H9 (cell line): ENCODE results near the gene KCNG2. TPM values are rescaled to one million over a fixed set of nuclear protein-coding genes. Genes with fewer than 3 reads are reported as not detected.
"Not testable (repeated sequence)": the region's sequence is repeated elsewhere in the genome, so short reads cannot be mapped to it uniquely, and the experiment has no call there.

Experiments
- DNase-seq: peaks from one replicate; pipeline ENCODE4 v3.0.0-alpha.2; 2017
- H2AFZ ChIP-seq: one replicate; pipeline ENCODE4 v1.6.1; 2013; ENCODE audit warnings: mild to moderate bottlenecking, low read length, control low read depth, moderate library complexity
- H2AK5ac ChIP-seq: 2 replicates; pipeline ENCODE4 v1.6.1; 2013; ENCODE audit warnings: low read length, control low read depth, mixed read lengths; ENCODE audit not compliant: insufficient read length
- H2BK120ac ChIP-seq: one replicate; pipeline ENCODE4 v1.6.1; 2013; ENCODE audit warnings: low read depth, mild to moderate bottlenecking, low read length, control low read depth, inconsistent platforms; ENCODE audit not compliant: poor library complexity, severe bottlenecking
- H2BK12ac ChIP-seq: 2 replicates; pipeline ENCODE4 v1.6.1; 2013; ENCODE audit warnings: low read length, control low read depth, mixed read lengths, low read depth; ENCODE audit not compliant: insufficient read length
- H2BK15ac ChIP-seq: 2 replicates; pipeline ENCODE4 v1.6.1; 2013; ENCODE audit warnings: low read depth, low read length, control low read depth
- H2BK20ac ChIP-seq: one replicate; pipeline ENCODE4 v1.6.1; 2013; ENCODE audit warnings: low read depth, mild to moderate bottlenecking, low read length, control low read depth, inconsistent platforms; ENCODE audit not compliant: poor library complexity, severe bottlenecking
- H2BK5ac ChIP-seq: 2 replicates; pipeline ENCODE4 v1.6.1; 2013; ENCODE audit warnings: low read length, control low read depth, mixed read lengths; ENCODE audit not compliant: insufficient read length
- H3K14ac ChIP-seq: 2 replicates; pipeline ENCODE4 v1.6.1; 2013; ENCODE audit warnings: low read length, control low read depth; ENCODE audit not compliant: insufficient read depth
- H3K18ac ChIP-seq: 2 replicates; pipeline ENCODE4 v1.6.1; 2013; ENCODE audit warnings: low read depth, mild to moderate bottlenecking, mixed read lengths, low read length, control low read depth; ENCODE audit not compliant: insufficient read length
- H3K23ac ChIP-seq: 2 replicates; pipeline ENCODE4 v1.6.1; 2013; ENCODE audit warnings: low read length, control low read depth, mixed read lengths, low read depth; ENCODE audit not compliant: insufficient read length
- H3K23me2 ChIP-seq: 2 replicates; pipeline ENCODE4 v1.6.1; 2013; ENCODE audit warnings: low read depth, mild to moderate bottlenecking, mixed read lengths, low read length, control low read depth; ENCODE audit not compliant: insufficient read length, poor library complexity, severe bottlenecking
- H3K27ac ChIP-seq: 2 replicates; pipeline ENCODE4 v1.5.1; 2013; ENCODE audit warnings: low read length, control low read depth, mixed read lengths, low read depth; ENCODE audit not compliant: insufficient read length
- H3K27me3 ChIP-seq: 2 replicates; pipeline ENCODE4 v1.6.1; 2013; ENCODE audit warnings: low read length, control low read depth, inconsistent platforms; ENCODE audit not compliant: insufficient read depth
- H3K4ac ChIP-seq: 2 replicates; pipeline ENCODE4 v1.6.1; 2013; ENCODE audit warnings: low read depth, mild to moderate bottlenecking, control low read depth, inconsistent platforms, low read length, moderate library complexity
- H3K4me1 ChIP-seq: 2 replicates; pipeline ENCODE4 v1.6.1; 2013; ENCODE audit warnings: low read length, control low read depth, inconsistent platforms; ENCODE audit not compliant: insufficient read depth
- H3K4me2 ChIP-seq: 2 replicates; pipeline ENCODE4 v1.6.1; 2013; ENCODE audit warnings: low read length, control low read depth, mixed read lengths; ENCODE audit not compliant: insufficient read length, insufficient read depth
- H3K56ac ChIP-seq: 2 replicates; pipeline ENCODE4 v1.6.1; 2013; ENCODE audit warnings: low read depth, mild to moderate bottlenecking, mixed read lengths, low read length, control low read depth; ENCODE audit not compliant: insufficient read length
- H3K79me1 ChIP-seq: 2 replicates; pipeline ENCODE4 v1.6.1; 2013; ENCODE audit warnings: low read depth, mild to moderate bottlenecking, moderate library complexity, low read length, control low read depth, inconsistent platforms; ENCODE audit not compliant: insufficient read depth, poor library complexity, severe bottlenecking
- H3K79me2 ChIP-seq: 2 replicates; pipeline ENCODE4 v1.6.1; 2013; ENCODE audit warnings: low read length, control low read depth, inconsistent platforms; ENCODE audit not compliant: insufficient read depth
- H3K9ac ChIP-seq: 2 replicates; pipeline ENCODE4 v1.6.1; 2013; ENCODE audit warnings: low read length, control low read depth, mixed read lengths; ENCODE audit not compliant: insufficient read length; ENCODE audit errors: extremely low read depth
- H3K9me3 ChIP-seq: one replicate; pipeline ENCODE4 v1.6.1; 2013; ENCODE audit warnings: low read depth, low read length, inconsistent platforms; ENCODE audit not compliant: control insufficient read depth
- H3T11ph ChIP-seq: one replicate; pipeline ENCODE4 v1.6.1; 2013; ENCODE audit warnings: mild to moderate bottlenecking, low read length, control low read depth, inconsistent platforms
- H4K20me1 ChIP-seq: one replicate; pipeline ENCODE4 v1.6.1; 2013; ENCODE audit not compliant: control insufficient read depth, insufficient read length, insufficient read depth
- H4K5ac ChIP-seq: 2 replicates; pipeline ENCODE4 v1.6.1; 2013; ENCODE audit warnings: low read depth, mild to moderate bottlenecking, mixed read lengths, low read length, control low read depth; ENCODE audit not compliant: insufficient read length
- H4K8ac ChIP-seq: replicated peaks from 2 replicates; pipeline ENCODE4 v1.6.1; 2013; ENCODE audit warnings: low read length, control low read depth, mixed read lengths, low read depth; ENCODE audit not compliant: insufficient read length
- H4K91ac ChIP-seq: 2 replicates; pipeline ENCODE4 v1.6.1; 2013; ENCODE audit warnings: low read depth, mild to moderate bottlenecking, moderate library complexity, mixed read lengths, low read length, control low read depth; ENCODE audit not compliant: insufficient read length
- H3K27ac Mint-ChIP-seq, 3 experiments: 2 replicates in 2 of 3; 3 replicates in 1 of 3; pipeline ENCODE4 v1.8.0; 2020 to 2021; ENCODE audit warnings: mixed read lengths in 3 of 3, mild to moderate bottlenecking in 1 of 3, moderate library complexity in 1 of 3
- H3K27me3 Mint-ChIP-seq: 2 replicates; pipeline ENCODE4 v1.8.0; 2021; ENCODE audit warnings: low read depth, mild to moderate bottlenecking, moderate library complexity, mixed read lengths
- H3K36me3 Mint-ChIP-seq, 3 experiments: 2 replicates in 2 of 3; 3 replicates in 1 of 3; pipeline ENCODE4 v1.8.0; 2020 to 2021; ENCODE audit warnings: low read depth in 3 of 3, mixed read lengths in 3 of 3; ENCODE audit not compliant: insufficient read depth in 1 of 3
- H3K4me1 Mint-ChIP-seq, 2 experiments: 2 replicates each; pipeline ENCODE4 v1.8.0; 2020; ENCODE audit warnings: mixed read lengths in 2 of 2
- H3K4me3 Mint-ChIP-seq, 2 experiments: 2 replicates in 1 of 2; 3 replicates in 1 of 2; pipeline ENCODE4 v1.8.0; 2020 to 2021; ENCODE audit warnings: mild to moderate bottlenecking in 2 of 2, mixed read lengths in 2 of 2, moderate library complexity in 1 of 2
- H3K9me3 Mint-ChIP-seq, 2 experiments: 2 replicates in 1 of 2; 3 replicates in 1 of 2; pipeline ENCODE4 v1.8.0; 2020; ENCODE audit warnings: mild to moderate bottlenecking in 2 of 2, mixed read lengths in 2 of 2, moderate library complexity in 1 of 2
- WGBS: extraction: QIAGEN DNeasy Blood & Tissue Kit; methylation state at CpG from one replicate; pipeline ENCODE4 v1.1.7; 2013; ENCODE audit warnings: missing lambda C conversion rate, low lambda C conversion rate, mixed read lengths; ENCODE audit not compliant: insufficient read length; ENCODE audit errors: extremely low coverage; 5-methylcytosine and 5-hydroxymethylcytosine counted together
- total RNA-seq: library from RNA; stranded (reverse); gene quantifications from 2 replicates; pipeline ENCODE4 v1.2.1, GENCODE V29; 2021

Gene KCNG2
- total RNA-seq, 1 experiment from 2014 or later, result 0.15 TPM

DNA sequence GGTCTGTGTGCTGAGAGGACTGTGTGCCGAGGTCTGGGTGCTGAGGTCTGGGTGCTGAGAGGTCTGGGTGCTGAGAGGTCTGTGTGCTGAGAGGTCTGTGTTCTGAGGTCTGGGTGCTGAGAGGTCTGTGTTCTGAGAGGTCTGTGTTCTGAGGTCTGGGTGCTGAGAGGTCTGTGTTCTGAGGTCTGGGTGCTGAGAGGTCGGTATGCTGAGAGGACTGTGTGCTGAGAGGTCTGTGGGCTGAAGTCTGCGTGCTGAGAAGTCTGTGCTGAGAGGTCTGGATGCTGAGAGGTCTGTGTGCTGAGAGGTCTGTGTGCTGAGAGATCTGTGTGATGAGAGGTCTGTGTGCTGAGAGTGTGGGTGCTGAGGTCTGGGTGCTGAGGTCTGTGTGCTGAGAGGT, 68.2 kb downstream of the KCNG2 start:
- H3K4me1 ChIP-seq, H3K27ac Mint-ChIP-seq, H3K4me3 Mint-ChIP-seq, H3K27ac ChIP-seq, H4K91ac ChIP-seq, H4K5ac ChIP-seq, H2AFZ ChIP-seq, H3K4me1 Mint-ChIP-seq, DNase-seq, H3K27me3 ChIP-seq, H2BK12ac ChIP-seq, H3K23ac ChIP-seq, H3K9me3 Mint-ChIP-seq, H4K20me1 ChIP-seq, H3K4me2 ChIP-seq, H3K36me3 Mint-ChIP-seq, H3K9ac ChIP-seq, H4K8ac ChIP-seq, H3K14ac ChIP-seq, H3K79me1 ChIP-seq, H2BK15ac ChIP-seq, H3K23me2 ChIP-seq, H2BK5ac ChIP-seq, H3K56ac ChIP-seq, H2BK120ac ChIP-seq, H3K18ac ChIP-seq, H2BK20ac ChIP-seq, H2AK5ac ChIP-seq, H3K79me2 ChIP-seq, H3K4ac ChIP-seq, H3T11ph ChIP-seq, H3K9me3 ChIP-seq: not testable (repeated sequence)
- peaks cover 12% of the 10 kb centered on the region for H3K27me3 Mint-ChIP-seq
- no CpG with 5 or more reads among the region's 3 CpGs for WGBS
